Loucy (cell line): Measurements from ENCODE around the gene GABBR2.

Experiments
- H2AFZ ChIP-seq: fragments of 200-600 bp; sonication (generic); 2 replicates; pipeline ENCODE4 v1.6.0; 2016; ENCODE audit warnings: antibody characterized with exemption, mild to moderate bottlenecking, low read length, moderate library complexity
- H3F3A ChIP-seq: fragments of 200-600 bp; 2 replicates; pipeline ENCODE4 v1.6.0; 2016; ENCODE audit warnings: antibody characterized with exemption, low read depth, mild to moderate bottlenecking
- H3K27me3 ChIP-seq: fragments of 200-600 bp; sonication (generic); 2 replicates; pipeline ENCODE4 v1.6.1; 2014; ENCODE audit warnings: low read length, mild to moderate bottlenecking; ENCODE audit not compliant: insufficient read depth, poor library complexity, severe bottlenecking
- H3K36me3 ChIP-seq: fragments of 200-600 bp; sonication (generic); 2 replicates; pipeline ENCODE4 v1.6.1; 2016; ENCODE audit warnings: low read length; ENCODE audit not compliant: insufficient read depth
- H3K4me1 ChIP-seq: fragments of 200-600 bp; sonication (generic); 2 replicates; pipeline ENCODE4 v1.5.1; 2014; ENCODE audit warnings: low read length, mild to moderate bottlenecking; ENCODE audit not compliant: insufficient read depth, poor library complexity, severe bottlenecking
- H3K4me2 ChIP-seq: fragments of 200-600 bp; sonication (generic); 2 replicates; pipeline ENCODE4 v1.6.0; 2014; ENCODE audit warnings: antibody characterized with exemption, low read length, low read depth, mild to moderate bottlenecking; ENCODE audit not compliant: poor library complexity, severe bottlenecking
- H3K4me3 ChIP-seq: fragments of 200-600 bp; sonication (generic); 2 replicates; pipeline ENCODE4 v1.5.1; 2014; ENCODE audit warnings: low read length, mild to moderate bottlenecking, mixed read lengths; ENCODE audit not compliant: poor library complexity, severe bottlenecking
- H3K79me2 ChIP-seq: fragments of 200-600 bp; sonication (generic); 2 replicates; pipeline ENCODE4 v1.6.1; 2014; ENCODE audit warnings: low read length; ENCODE audit not compliant: insufficient read depth
- H3K9ac ChIP-seq: fragments of 200-600 bp; sonication (generic); 2 replicates; pipeline ENCODE4 v1.6.0; 2014; ENCODE audit warnings: mild to moderate bottlenecking, low read depth, low read length, moderate library complexity; ENCODE audit not compliant: poor library complexity, severe bottlenecking
- H3K9me2 ChIP-seq: fragments of 200-600 bp; sonication (generic); replicated peaks from 2 replicates; pipeline ENCODE4 v1.6.1; 2016; ENCODE audit warnings: low read depth, low read length, mixed read lengths
- H3K9me3 ChIP-seq: fragments of 200-600 bp; sonication (generic); 2 replicates; pipeline ENCODE4 v1.6.1; 2014; ENCODE audit warnings: mild to moderate bottlenecking, antibody characterized with exemption, low read length, low read depth; ENCODE audit not compliant: insufficient read depth
- H4K20me1 ChIP-seq: fragments of 200-600 bp; sonication (generic); 2 replicates; pipeline ENCODE4 v1.6.0; 2014; ENCODE audit warnings: antibody characterized with exemption, low read length, mild to moderate bottlenecking; ENCODE audit not compliant: insufficient read depth, poor library complexity, severe bottlenecking
- EZH2phosphoT487 ChIP-seq: fragments of 200-600 bp; IDR thresholded peaks from 2 replicates; pipeline ENCODE4 v1.6.1; 2018; ENCODE audit warnings: antibody characterized with exemption, mild to moderate bottlenecking, moderate library complexity, borderline replicate concordance
- TF ChIP-seq, protein P1 (sequence below): fragments of 200-600 bp; sonication (generic); conservative IDR thresholded peaks from 2 replicates; pipeline ENCODE4 v1.5.1; 2014; ENCODE audit warnings: mild to moderate bottlenecking, antibody characterized with exemption, low read length

The GABBR2 gene

GRCh38 chr9:98597236-98597771 is 111.4 kb downstream of the GABBR2 start:
- no peaks in the 10 kb centered on the region for H3K9me2 ChIP-seq
- H3K27me3 ChIP-seq, result no peaks in the 10 kb centered on the region
- TF ChIP-seq, protein P1, sequence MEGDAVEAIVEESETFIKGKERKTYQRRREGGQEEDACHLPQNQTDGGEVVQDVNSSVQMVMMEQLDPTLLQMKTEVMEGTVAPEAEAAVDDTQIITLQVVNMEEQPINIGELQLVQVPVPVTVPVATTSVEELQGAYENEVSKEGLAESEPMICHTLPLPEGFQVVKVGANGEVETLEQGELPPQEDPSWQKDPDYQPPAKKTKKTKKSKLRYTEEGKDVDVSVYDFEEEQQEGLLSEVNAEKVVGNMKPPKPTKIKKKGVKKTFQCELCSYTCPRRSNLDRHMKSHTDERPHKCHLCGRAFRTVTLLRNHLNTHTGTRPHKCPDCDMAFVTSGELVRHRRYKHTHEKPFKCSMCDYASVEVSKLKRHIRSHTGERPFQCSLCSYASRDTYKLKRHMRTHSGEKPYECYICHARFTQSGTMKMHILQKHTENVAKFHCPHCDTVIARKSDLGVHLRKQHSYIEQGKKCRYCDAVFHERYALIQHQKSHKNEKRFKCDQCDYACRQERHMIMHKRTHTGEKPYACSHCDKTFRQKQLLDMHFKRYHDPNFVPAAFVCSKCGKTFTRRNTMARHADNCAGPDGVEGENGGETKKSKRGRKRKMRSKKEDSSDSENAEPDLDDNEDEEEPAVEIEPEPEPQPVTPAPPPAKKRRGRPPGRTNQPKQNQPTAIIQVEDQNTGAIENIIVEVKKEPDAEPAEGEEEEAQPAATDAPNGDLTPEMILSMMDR, result no peak
- TF ChIP-seq EZH2phosphoT487, result no peak
- no peak overlapping the region for H3K9ac ChIP-seq
- H3K4me3 ChIP-seq, result no peak overlapping the region
- H4K20me1 ChIP-seq, result no peaks in the 10 kb centered on the region
- no peaks in the 10 kb centered on the region for H3K4me1 ChIP-seq
- H2AFZ ChIP-seq, result no peak overlapping the region
- H3K36me3 ChIP-seq, result no peaks in the 10 kb centered on the region
- H3F3A ChIP-seq, result no peaks in the 10 kb centered on the region
- H3K79me2 ChIP-seq, result no peaks in the 10 kb centered on the region
- H3K9me3 ChIP-seq, result no peaks in the 10 kb centered on the region
- no peak overlapping the region for H3K4me2 ChIP-seq

GRCh38 chr9:98596486-98596885 is 112.2 kb downstream of the GABBR2 start:
- no peaks in the 10 kb centered on the region for H3K4me1 ChIP-seq
- H3K9me2 ChIP-seq, result no peaks in the 10 kb centered on the region
- no peaks in the 10 kb centered on the region for H3F3A ChIP-seq
- H3K79me2 ChIP-seq, result no peaks in the 10 kb centered on the region
- no peaks in the 10 kb centered on the region for H3K27me3 ChIP-seq
- no peaks in the 10 kb centered on the region for H3K9me3 ChIP-seq
- no peak overlapping the region for H2AFZ ChIP-seq
- H4K20me1 ChIP-seq, result no peaks in the 10 kb centered on the region
- no peak overlapping the region for H3K9ac ChIP-seq
- H3K36me3 ChIP-seq, result no peaks in the 10 kb centered on the region
- H3K4me3 ChIP-seq, result no peak overlapping the region
- H3K4me2 ChIP-seq, result no peak overlapping the region
- TF ChIP-seq EZH2phosphoT487, result no peak
- TF ChIP-seq, protein P1, result no peak

DNA sequence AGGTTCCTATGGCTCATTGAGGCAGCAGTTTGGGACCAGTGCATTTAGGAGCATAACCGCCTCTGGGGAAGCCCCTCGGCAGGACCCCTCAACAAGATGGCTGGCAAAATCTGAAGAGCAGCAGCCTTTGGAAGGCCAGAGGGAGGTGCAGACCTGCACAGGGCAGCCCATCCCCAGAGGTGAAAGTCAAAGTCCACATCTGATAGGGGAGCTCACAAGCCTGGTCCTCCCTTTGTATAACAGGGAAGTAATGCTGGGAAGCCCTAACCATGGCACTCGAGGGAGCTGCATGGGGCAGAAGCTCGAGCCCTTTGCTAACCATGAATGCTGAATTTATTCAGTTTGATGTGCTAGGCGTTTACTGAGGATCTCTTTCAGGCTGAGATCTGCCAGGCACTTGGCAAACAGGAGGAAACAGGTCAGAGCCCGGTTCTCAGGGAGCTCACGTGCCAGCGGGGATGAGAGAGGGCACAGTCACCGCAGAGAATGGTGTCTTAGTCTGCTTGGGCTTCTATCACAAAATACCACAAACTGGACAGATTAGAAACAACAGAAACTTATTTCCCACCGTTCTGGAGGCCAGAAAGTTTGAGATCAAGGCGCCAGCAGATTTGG is 114.1 kb downstream of the GABBR2 start:
- no peaks in the 10 kb centered on the region for H3K4me1 ChIP-seq
- no peaks in the 10 kb centered on the region for H3F3A ChIP-seq
- H3K27me3 ChIP-seq, result no peaks in the 10 kb centered on the region
- TF ChIP-seq EZH2phosphoT487, result no peak
- TF ChIP-seq, protein P1, result no peak
- no peaks in the 10 kb centered on the region for H3K36me3 ChIP-seq
- no peaks in the 10 kb centered on the region for H3K9me2 ChIP-seq
- no peaks in the 10 kb centered on the region for H3K9me3 ChIP-seq
- no peak overlapping the region for H3K9ac ChIP-seq
- no peaks in the 10 kb centered on the region for H3K79me2 ChIP-seq
- no peak overlapping the region for H3K4me2 ChIP-seq
- no peaks in the 10 kb centered on the region for H4K20me1 ChIP-seq
- no peak overlapping the region for H2AFZ ChIP-seq
- H3K4me3 ChIP-seq, result no peak overlapping the region
